Measurements from ENCODE around the gene CCDC34.

CCDC34 gene

DNA sequence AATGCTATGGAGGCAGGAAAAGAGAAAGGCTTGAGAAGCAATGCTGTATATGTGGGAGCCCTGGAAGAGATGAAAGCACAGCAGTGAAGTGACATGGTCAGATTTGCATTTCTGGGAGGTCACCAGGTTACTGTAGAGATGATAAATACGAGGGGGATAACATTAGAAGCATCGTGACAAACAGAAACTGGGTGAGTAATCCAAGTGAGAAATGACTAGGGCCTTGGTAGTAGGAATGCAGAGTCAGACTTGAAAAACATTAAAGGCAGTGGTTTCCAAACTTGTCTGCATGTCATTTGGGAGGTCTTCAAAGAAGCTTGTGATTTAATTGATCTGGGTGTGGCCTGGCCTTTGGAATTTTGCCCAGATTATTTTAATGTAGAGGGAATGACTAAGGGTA lies 43.9 kb downstream of the CCDC34 start:
- TF ChIP-seq JUND (IDR thresholded peaks at IDR 0.05; ENCODE audit: low read depth): no peak
- in situ Hi-C loops (cut with HindIII; ENCODE audit: low pct_unique_long_range_greater_than_20kb, low sequenced_read_pairs): no loop called here
- no peak for DNase-seq (ENCODE audit: low read depth in 1 of 2, low spot score in 1 of 2)

DNA sequence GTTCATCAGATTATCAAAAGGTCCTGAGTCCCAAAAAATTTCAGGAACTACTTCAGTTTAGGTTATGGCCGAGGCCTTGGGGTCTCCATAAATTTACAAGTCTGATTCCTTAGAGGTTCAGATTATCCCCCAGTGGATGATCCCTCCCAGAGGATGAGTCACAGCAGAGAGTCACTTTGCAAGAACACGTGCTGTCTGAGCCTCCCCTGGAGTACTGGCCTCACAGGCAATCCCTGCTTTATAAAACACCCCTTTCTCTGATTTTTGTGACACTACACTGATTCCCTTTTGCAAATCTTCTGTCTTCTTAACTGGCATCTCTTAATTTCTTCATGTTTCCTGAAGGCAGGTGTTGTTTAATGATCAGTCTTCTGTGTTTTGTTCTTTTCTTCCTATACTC lies 45.3 kb downstream of the CCDC34 start:
- in situ Hi-C loops (cut with HindIII; ENCODE audit: low pct_unique_long_range_greater_than_20kb, low sequenced_read_pairs): no loop called here
- TF ChIP-seq JUND (IDR thresholded peaks at IDR 0.05; ENCODE audit: low read depth): no peak
- no peak for DNase-seq (ENCODE audit: low read depth in 1 of 2, low spot score in 1 of 2)

DNA sequence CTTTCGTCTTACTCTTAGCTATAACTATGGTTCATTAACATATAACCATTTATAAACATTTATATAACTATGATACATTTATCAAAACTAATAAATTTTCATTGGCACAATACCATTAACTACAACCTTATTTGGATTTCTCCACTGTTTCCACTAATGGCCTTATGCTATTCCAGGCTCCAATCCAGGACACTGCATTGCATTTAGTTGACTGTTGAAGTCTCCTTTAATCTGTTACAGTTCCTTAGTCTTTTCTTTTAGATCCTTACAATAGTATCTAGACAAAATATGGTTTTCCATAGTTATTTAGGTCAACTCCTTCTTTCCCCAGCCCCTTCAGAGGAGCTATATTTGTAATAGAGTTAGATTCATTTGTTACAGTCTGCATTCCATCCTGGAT lies 47.2 kb downstream of the CCDC34 start:
- in situ Hi-C loops (cut with HindIII; ENCODE audit: low pct_unique_long_range_greater_than_20kb, low sequenced_read_pairs): no loop called here
- no peak for TF ChIP-seq JUND (IDR thresholded peaks at IDR 0.05; ENCODE audit: low read depth)
- no peak for DNase-seq (ENCODE audit: low read depth in 1 of 2, low spot score in 1 of 2)

DNA sequence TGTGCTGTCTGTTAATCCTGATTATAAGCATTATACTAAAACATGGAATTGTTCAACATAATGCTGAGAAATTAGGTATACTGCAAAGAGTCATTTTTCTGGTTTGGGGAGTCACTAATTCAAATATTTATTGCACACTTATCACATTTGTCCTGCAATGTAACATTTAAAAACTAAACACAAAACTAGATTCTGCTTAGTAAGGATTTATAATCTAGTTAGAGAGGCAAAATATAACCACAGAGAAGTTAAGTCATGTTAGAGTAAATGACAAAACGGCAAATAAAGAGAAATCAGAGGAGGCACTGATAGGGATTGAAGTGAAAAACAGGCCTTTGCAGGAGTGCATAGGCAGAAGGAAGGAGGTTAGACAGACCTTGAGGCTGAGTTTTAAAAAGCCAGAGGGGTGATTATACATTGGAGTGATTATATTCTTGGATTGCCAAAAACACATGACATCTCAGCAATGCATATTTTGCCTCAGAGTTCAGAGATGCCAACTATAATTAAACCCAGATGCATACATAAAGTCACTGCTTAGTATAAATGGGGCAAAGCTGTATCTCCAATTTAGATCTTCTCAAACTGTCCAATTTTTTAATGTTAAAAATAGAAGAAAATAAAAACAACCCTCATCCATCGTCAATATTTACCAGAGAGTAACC lies 49.7 kb downstream of the CCDC34 start:
- in situ Hi-C loops (cut with HindIII; ENCODE audit: low pct_unique_long_range_greater_than_20kb, low sequenced_read_pairs): no loop called here
- TF ChIP-seq JUND (IDR thresholded peaks at IDR 0.05; ENCODE audit: low read depth): no peak
- no peak for DNase-seq (ENCODE audit: low read depth in 1 of 2, low spot score in 1 of 2)

DNA sequence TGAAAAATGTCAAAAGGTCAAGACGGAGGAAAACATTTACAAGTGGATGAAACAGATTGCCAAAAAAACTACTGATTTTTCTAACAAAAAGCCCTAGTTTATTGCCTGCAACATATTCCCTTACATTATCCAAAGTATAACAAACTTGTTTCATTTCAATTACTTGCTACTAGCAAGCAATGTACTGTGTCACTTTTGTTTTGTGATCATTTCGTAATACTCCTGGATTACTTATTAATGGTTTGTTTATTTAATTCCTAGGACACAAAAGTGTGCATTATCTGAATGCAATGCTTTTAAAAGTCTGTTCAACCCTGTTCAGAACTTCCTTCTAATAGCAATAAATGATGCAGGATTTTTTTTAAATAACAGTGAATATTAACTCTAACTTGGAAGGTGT lies 50.9 kb downstream of the CCDC34 start:
- in situ Hi-C loops (cut with HindIII; ENCODE audit: low pct_unique_long_range_greater_than_20kb, low sequenced_read_pairs): no loop called here
- TF ChIP-seq JUND (IDR thresholded peaks at IDR 0.05; ENCODE audit: low read depth): no peak
- no peak for DNase-seq (ENCODE audit: low read depth in 1 of 2, low spot score in 1 of 2)

DNA sequence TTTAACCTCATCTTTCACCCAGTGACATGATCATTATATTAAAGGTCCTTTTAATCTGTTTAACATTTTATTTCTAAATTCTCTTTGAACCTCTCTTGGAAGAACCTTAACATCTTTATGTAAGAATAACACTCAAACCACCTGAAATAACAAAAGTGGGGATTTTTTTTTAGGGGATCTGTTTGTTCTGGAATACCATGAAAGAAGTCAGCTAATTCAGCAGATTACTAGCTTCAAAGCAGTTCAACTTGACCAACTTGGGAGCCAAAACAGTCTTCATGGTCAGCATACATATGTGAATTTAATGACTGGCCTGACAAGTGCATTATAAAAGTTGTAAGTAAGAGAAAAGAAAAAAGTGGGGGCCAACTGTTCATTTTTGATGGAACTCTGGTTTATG lies 52.3 kb downstream of the CCDC34 start:
- no peak for TF ChIP-seq JUND (IDR thresholded peaks at IDR 0.05; ENCODE audit: low read depth)
- no peak for DNase-seq (ENCODE audit: low read depth in 1 of 2, low spot score in 1 of 2)
- in situ Hi-C loops (cut with HindIII; ENCODE audit: low pct_unique_long_range_greater_than_20kb, low sequenced_read_pairs): no loop called here

DNA sequence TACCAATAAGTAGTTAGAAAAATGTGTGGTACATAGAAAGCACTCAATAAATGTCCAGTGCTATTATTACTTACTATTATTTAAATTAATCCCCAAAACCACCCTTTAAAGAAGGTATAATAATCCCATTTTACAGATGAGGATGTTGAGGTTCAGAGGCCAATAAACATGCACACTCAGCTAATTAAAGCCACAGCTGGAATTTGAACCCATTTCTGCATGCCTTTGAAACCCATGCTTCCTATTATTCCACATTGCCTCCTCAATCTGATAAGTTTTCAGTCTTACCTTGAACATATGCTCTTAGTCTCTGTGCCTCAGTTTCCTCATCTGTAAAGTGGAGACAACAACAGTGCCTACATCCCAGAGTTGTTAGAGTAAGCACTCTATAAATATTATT lies 52.8 kb downstream of the CCDC34 start:
- DNase-seq (ENCODE audit: low read depth in 1 of 2, low spot score in 1 of 2): no peak
- in situ Hi-C loops (cut with HindIII; ENCODE audit: low pct_unique_long_range_greater_than_20kb, low sequenced_read_pairs): no loop called here

DNA sequence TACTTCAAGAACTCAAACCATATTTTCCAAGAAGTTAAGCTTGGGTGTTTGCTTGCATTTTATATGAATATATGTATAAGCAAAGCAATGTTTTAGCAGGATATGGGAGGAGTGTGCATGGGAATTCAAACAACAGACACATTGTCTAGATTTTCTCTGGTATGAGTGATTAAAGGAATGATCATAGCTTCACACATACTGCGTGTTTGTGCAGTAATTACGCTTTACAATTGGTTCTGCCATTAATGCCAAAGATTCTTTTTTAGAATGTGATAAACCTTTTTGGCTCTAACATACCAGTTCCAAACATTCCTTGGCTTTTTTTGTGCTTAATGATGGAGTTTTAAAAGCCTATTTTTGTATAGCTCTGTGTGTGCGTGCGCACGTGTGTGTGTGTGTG lies 54.0 kb downstream of the CCDC34 start:
- in situ Hi-C loops (cut with HindIII; ENCODE audit: low pct_unique_long_range_greater_than_20kb, low sequenced_read_pairs): no loop called here
- no peak for DNase-seq (ENCODE audit: low read depth in 1 of 2, low spot score in 1 of 2)
- TF ChIP-seq JUND (IDR thresholded peaks at IDR 0.05; ENCODE audit: low read depth): no peak

More for the DNA sequence above, 52.8 kb downstream of the CCDC34 start:
- TF ChIP-seq JUND (IDR thresholded peaks at IDR 0.05; ENCODE audit: low read depth): no peak

DNA sequence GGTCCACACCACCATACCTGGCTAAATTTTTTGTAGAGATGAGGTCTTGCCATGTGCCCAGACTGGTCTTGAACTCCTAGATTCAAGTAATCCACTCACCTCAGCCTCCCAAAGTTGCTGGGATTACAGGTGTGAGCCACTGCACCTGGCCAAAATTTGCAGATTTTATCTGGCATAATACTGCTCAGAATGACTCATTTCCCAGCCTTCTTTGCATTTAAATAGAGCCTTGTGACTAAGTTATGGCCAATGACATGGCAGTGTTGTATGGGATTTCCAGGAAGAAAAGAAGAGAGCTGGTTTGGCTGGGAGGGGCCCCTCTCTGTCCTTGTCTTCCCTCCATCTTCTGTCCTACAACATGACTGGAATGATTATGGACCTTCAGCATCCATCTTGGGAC lies 55.8 kb downstream of the CCDC34 start:
- no peak for DNase-seq (ENCODE audit: low read depth in 1 of 2, low spot score in 1 of 2)
- in situ Hi-C loops (cut with HindIII; ENCODE audit: low pct_unique_long_range_greater_than_20kb, low sequenced_read_pairs): no loop called here
- TF ChIP-seq JUND (IDR thresholded peaks at IDR 0.05; ENCODE audit: low read depth): no peak

DNA sequence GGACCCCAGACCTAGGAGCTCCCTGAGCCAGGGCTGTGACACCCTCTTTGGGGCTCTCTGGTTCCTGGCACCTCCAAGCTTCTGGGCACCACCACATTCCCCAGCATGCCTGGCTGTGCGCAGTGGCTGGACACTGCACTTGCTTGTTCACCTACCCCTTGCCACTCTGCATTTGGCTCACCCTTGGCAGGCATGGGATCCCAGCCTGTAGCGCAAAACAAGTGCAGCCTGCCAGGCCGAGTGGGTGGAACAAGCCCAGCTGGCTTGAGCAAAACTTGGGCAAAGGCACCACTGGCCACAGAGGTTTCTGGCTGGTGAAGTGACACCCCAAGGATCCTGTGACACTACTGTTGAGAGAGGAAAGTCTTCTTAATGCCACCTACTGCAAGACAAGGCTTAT lies 57.3 kb downstream of the CCDC34 start:
- in situ Hi-C loops (cut with HindIII; ENCODE audit: low pct_unique_long_range_greater_than_20kb, low sequenced_read_pairs): no loop called here
- no peak for TF ChIP-seq JUND (IDR thresholded peaks at IDR 0.05; ENCODE audit: low read depth)
- DNase-seq (ENCODE audit: low read depth in 1 of 2, low spot score in 1 of 2): no peak

DNA sequence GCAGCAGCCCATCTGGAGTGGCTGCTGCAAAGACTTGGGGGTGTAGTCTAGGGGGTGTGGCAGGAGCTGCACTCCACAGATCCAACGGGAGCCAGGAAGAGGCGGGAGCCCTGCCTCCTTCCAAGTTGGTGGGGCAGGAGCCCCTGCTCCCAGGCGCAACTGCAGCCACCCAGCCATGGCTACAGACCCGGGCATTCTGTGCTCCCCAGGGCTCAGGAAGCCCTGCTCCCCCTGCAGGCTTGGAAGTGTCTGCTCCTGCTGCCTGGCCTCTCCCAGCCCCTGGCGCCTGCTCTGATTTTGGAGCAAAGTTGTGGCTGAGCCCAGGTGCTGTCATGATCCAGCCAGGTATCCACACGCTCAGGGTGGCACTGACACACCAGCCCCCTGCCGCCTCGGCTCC lies 58.5 kb downstream of the CCDC34 start:
- no peak for TF ChIP-seq JUND (IDR thresholded peaks at IDR 0.05; ENCODE audit: low read depth)
- in situ Hi-C loops (cut with HindIII; ENCODE audit: low pct_unique_long_range_greater_than_20kb, low sequenced_read_pairs): no loop called here
- no peak for DNase-seq (ENCODE audit: low read depth in 1 of 2, low spot score in 1 of 2)

DNA sequence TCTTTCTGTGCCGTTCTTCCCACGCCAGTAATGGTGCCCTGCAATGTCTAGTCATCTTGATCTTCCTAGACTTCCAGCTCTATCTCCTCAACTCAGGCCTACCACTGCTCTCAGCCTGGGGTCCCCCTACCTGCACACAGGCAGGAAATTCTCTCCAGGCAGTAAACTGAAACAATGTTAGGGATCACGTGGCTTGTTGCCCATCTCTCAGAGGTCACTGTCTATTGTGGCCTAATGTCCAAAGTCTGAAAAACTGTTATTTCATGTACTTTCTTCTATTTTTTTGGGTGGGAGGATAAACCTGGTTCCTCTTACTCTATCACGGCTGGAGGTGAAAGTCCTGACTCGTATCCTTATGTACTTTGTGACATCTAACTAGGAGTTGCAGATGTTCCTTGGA lies 59.1 kb downstream of the CCDC34 start:
- in situ Hi-C loops (cut with HindIII; ENCODE audit: low pct_unique_long_range_greater_than_20kb, low sequenced_read_pairs): no loop called here
- no peak for TF ChIP-seq JUND (IDR thresholded peaks at IDR 0.05; ENCODE audit: low read depth)
- no peak for DNase-seq (ENCODE audit: low read depth in 1 of 2, low spot score in 1 of 2)

DNA sequence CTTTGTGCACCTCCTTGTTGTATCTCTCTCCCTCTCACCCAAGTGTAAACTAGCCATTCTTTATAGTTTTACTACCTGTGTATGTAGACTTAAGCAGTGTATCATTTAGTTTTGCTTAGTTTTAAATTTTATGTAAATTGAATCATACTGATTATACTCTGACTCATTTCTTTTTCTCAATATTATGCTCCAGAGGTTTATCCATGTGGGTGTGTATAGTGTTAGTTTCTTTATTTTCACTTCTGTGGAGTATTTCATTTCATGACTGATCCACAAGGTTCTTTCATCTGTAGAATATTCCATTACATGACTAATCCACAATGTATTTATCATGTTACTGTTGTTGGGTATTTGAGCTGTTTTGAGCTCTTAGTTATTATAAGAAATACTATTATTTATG lies 62.0 kb downstream of the CCDC34 start:
- TF ChIP-seq JUND (IDR thresholded peaks at IDR 0.05; ENCODE audit: low read depth): no peak
- no peak for DNase-seq (ENCODE audit: low read depth in 1 of 2, low spot score in 1 of 2)
- in situ Hi-C loops (cut with HindIII; ENCODE audit: low pct_unique_long_range_greater_than_20kb, low sequenced_read_pairs): no loop called here

DNA sequence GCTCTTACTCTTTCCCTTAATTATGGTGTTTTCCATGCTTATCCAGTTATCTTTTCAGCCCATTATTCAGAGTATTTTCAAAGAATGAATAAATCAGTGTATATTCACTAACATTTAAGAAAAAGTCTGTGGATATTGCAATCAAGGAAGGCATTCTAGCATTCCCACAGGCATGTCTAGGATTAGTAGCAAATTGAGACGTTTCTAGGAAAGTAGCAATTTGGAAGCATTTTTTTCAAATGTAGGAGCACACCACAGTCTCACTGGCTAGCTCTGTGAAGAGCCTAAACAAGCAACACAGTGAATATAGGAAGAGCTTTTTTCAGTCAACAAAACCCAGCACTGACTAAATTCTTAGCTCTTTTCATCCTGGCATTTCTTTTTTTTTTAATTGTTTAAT lies 65.4 kb downstream of the CCDC34 start:
- DNase-seq (ENCODE audit: low read depth in 1 of 2, low spot score in 1 of 2): no peak
- in situ Hi-C loops (cut with HindIII; ENCODE audit: low pct_unique_long_range_greater_than_20kb, low sequenced_read_pairs): no loop called here
- no peak for TF ChIP-seq JUND (IDR thresholded peaks at IDR 0.05; ENCODE audit: low read depth)
